ENCODE data around the gene NME3.
"Not testable (repeated sequence)": the region's sequence is repeated elsewhere in the genome, so short reads cannot be mapped to it uniquely, and the experiment has no call there.

Gene NME3

GRCh38 chr16:1771188-1771863, at the start of gene NME3:
Gene NME3, minus strand, starts transcription at chr16:1771543. Its CDS starts 9 bp downstream, at chr16:1771534.
- peak; percentile 47 for DNase-seq (ENCODE audit: low read depth, low spot score)

- DNase-seq (ENCODE audit: low read depth, low spot score), result no peak
Measured at GRCh38 chr16:1820946-1821290, 49.6 kb upstream of the NME3 start.

GRCh38 chr16:1820096-1820945, 49.0 kb upstream of the NME3 start:
- DNase-seq (ENCODE audit: low read depth, low spot score), result no peak

GRCh38 chr16:1819611-1820010, 48.3 kb upstream of the NME3 start:
- no peak for DNase-seq (ENCODE audit: low read depth, low spot score)

- no peak for DNase-seq (ENCODE audit: low read depth, low spot score)
Measured at GRCh38 chr16:1818873-1819525, 47.7 kb upstream of the NME3 start.

- no peak for DNase-seq (ENCODE audit: low read depth, low spot score)
Measured at GRCh38 chr16:1818204-1818872, 47.0 kb upstream of the NME3 start.

- no peak for DNase-seq (ENCODE audit: low read depth, low spot score)
Measured at GRCh38 chr16:1817716-1818115, 46.4 kb upstream of the NME3 start.

GRCh38 chr16:1817276-1817589, 45.9 kb upstream of the NME3 start:
- no peak for DNase-seq (ENCODE audit: low read depth, low spot score)

GRCh38 chr16:1816396-1817275, 45.3 kb upstream of the NME3 start:
- DNase-seq (ENCODE audit: low read depth, low spot score), result no peak

GRCh38 chr16:1815461-1815860, 44.1 kb upstream of the NME3 start:
- no peak for DNase-seq (ENCODE audit: low read depth, low spot score)

GRCh38 chr16:1812732-1813163, 41.4 kb upstream of the NME3 start:
- no peak for DNase-seq (ENCODE audit: low read depth, low spot score)

GRCh38 chr16:1810536-1810935, 39.2 kb upstream of the NME3 start:
- DNase-seq (ENCODE audit: low read depth, low spot score), result no peak

GRCh38 chr16:1810106-1810505, 38.8 kb upstream of the NME3 start:
- no peak for DNase-seq (ENCODE audit: low read depth, low spot score)

GRCh38 chr16:1809281-1809801, 38.0 kb upstream of the NME3 start:
- DNase-seq (ENCODE audit: low read depth, low spot score), result no peak

- no peak for DNase-seq (ENCODE audit: low read depth, low spot score)
Measured at GRCh38 chr16:1808691-1809090, 37.3 kb upstream of the NME3 start.

GRCh38 chr16:1807626-1808025, 36.3 kb upstream of the NME3 start:
- no peak for DNase-seq (ENCODE audit: low read depth, low spot score)

- no peak for DNase-seq (ENCODE audit: low read depth, low spot score)
Measured at GRCh38 chr16:1800701-1801100, 29.4 kb upstream of the NME3 start.

GRCh38 chr16:1799263-1799662, 27.9 kb upstream of the NME3 start:
- DNase-seq (ENCODE audit: low read depth, low spot score), result not testable (repeated sequence)

GRCh38 chr16:1794908-1795666, 23.7 kb upstream of the NME3 start:
- no peak for DNase-seq (ENCODE audit: low read depth, low spot score)

- DNase-seq (ENCODE audit: low read depth, low spot score), result no peak
Measured at GRCh38 chr16:1794221-1794871, 23.0 kb upstream of the NME3 start.
